ENCODE measurements around the gene SAMD13.

SAMD13 gene

DNA sequence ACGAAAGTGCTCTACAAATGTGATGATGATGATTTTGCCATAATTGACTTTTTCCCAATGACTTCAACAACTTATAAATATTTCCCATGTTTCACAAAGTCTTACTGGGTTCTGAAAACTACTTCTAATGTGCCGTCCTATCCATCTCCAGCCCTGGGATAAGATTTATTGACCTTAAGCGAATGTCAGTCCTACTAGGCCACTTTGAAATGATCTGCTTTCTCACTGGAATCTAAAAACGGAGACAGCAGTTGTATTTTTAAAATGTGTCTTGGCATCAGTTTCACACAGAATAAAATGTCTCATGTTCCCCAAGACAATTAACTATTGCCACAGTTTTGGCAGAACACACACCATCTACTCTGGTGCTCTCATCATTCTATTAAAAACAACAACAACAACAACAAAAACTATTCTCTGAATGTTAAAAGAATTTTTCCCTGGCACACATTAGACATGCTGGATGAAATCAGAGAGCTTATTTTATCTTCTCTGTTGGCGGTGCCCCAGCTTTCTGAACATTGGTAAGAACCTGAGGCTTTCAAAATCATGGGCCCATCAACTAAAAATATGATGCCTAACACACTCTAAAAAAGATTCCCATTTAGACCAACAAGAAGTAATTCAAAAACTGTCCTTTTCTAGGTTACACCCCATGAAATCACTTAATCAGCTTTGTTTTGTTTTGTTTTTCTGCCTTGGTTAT lies 73.6 kb downstream of the SAMD13 start:
- peak; percentile 79 for FAIRE-seq

DNA sequence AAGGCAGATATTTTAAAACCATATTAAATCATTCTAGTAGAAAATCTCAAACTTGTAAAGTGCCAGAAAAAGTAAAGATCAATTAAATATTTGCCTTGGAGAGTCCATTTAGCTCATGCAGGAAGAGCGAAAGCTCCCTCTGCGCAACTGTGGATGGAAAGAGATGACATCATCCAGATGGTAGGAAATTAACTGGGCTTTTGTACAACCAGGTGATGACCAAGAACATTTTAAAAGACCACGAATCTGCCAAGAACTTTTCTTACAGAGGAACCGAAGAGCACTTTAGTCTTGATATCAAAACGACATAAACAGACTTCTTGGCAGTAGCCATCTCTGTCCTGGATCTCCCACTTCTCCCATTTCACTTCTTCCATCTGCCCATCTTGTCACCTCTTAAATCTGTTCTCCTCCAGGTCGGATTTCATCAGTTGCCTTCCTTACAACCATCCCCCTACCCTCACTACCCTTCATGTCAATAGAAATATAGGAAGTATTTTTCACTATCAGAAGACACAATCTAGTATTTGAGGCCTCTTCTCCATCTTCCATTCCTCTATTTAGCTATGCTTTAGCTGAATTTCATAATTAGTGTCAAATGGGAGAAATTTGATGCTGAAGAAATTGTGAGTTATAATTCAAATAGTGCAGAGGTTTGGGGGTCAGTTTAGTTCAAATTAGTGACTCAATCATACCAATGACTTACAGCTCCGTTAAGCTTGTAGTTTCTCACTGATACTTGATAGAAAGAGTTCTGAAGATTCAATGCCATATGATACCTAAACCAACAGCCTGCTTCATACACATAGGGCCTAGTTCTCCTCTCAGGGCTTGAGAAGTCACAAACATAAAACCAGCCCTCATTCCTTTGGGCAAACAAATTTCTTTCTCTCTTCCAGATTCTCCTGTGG lies 74.7 kb downstream of the SAMD13 start:
- FAIRE-seq: no peak

DNA sequence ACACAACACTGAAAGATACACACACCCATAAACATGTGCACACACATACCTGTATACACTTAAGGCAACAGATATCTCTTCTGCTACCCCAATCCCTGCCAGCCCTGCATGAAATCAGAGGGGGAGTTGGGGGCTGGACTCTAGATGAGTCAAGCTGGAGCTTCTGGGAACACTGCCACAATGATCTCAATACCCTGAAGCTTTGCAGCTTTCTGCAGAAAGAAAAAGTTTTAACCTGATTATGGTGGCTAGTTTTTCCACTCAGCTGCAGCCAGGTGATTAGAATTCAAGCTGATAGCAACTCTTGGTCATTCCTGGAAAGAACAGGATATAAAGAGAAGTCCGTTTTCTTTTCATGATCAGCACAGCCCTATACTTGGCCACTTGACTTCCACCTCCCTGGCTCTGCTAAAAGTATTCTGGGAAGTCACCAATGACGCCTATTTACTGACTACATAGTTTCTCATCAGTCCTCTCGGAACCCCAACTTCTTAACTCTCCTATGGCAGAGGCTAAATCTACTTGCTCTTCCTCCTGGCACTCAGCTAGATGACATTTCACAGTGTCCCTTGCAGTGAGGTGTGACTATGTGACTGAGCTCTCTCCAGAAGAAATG lies 76.1 kb downstream of the SAMD13 start:
- FAIRE-seq: no peak

DNA sequence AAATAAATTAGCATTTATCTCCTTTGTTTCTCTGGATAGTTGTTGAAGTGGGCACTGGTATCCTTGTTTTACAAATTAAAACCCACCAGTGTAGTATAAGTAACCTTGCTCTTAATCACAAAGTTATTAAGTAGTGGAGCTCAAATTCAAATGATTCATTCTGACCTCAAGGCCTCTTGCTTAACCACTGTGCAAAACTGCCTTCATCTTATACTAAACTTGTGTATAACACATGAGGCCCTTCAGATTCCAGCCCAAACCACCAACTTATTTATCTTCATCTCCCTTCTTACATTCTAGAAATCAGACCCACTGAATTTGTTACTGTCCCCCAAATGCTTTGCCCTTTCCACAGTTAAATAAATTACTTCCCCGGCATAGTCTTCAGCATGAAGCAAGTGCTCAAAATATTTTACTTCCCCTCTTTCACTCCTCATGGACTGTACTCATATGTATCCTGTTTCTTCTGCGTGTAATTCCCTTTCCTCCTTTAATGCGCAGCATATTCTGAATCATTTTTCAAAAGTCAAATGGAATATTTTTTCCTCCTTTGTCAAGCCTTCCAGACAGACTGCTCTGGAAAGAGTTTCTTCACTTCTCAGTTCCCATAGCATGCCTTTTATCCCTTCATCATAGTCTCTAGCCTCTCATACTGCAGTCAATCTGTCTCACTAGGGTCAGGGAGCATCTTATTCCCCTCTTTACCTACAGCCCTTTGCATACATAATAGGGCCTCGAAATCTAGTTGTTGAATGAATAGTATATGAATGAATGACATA lies 77.8 kb downstream of the SAMD13 start:
- no peak for FAIRE-seq

DNA sequence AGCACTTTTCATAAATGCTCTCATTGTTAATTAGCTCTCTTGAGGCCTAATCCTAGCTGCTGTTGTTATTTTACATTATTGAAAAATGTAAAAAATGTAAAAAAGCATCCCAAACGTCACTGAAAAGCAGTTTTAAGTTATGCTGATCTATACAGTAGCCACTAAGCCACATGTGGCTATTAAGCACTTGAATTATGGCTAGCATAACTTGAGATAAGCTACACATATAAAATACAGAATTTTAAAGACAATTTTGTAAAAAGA lies 78.3 kb downstream of the SAMD13 start:
- no peak for FAIRE-seq

DNA sequence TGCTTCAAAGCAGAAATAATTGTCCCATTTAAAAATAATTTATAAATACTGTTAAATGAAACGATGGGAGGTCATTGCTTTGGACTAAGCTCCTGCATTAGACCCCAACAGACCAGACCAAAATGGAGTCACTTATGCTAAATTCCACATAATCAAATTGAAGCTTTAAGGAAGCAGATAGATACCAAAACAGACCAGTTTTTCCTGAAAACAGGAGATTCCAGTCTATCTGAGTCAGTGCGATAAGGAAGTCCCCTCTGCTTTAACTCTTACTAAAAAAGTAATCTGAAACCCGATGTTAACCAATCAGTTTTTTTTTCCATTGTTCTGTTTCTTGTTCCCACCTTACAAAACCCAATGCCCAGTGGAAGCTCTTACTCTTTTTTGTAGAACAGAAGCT lies 80.6 kb downstream of the SAMD13 start:
- no peak for FAIRE-seq

DNA sequence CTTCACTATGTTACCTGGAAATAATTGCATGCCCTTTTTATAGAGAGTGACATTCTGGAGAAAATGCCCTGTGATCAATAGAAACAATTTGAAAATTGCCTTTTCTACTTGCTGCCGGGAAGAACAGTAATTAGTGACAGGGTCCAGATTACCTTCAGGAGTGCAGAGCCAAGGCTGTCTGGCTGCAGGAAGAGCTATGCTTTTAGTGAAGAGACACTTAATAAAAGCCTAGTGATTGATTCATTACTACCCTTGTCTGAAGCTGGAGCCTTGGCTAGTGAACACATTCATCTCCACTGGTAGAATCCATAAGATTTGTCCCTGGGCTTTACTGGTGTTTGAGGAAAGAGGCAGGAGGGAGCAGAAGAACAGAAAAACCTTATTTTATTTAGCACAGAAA lies 83.8 kb downstream of the SAMD13 start:
- no peak for FAIRE-seq

DNA sequence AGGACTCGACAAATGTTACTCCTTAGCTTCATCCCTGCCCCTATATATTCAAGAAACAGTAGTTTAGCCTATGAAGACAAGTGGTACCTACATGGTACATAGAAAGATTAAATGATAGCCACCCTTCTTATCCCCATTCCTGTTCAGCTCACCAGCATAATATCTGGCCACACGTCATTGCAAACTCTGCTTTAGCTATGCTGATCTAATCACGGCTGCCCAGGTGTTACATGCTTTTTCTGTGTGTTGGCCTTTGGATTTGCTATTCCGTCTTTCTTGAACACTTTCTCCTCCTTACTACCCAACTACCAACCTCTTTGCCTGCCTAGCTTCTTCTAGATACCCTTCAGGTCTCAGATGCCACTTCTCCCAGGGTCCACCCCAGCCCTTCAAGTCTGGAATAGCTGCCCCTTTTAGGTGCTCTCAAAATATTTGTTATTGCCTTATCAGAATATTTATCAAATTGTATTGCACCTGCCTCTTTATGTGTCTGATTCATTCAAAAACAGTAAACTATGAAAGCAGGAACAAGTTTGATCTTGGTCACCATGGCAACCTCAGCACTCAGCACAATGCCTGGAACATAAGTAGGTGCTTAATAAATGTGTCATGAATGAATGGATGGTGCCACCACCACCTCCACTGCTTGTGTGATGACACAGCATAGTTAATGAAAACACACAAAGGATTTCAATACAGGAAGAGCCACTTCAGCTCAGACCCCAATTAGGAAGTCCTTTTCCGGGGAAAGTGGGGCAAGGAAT lies 85.4 kb downstream of the SAMD13 start:
- FAIRE-seq: no peak

DNA sequence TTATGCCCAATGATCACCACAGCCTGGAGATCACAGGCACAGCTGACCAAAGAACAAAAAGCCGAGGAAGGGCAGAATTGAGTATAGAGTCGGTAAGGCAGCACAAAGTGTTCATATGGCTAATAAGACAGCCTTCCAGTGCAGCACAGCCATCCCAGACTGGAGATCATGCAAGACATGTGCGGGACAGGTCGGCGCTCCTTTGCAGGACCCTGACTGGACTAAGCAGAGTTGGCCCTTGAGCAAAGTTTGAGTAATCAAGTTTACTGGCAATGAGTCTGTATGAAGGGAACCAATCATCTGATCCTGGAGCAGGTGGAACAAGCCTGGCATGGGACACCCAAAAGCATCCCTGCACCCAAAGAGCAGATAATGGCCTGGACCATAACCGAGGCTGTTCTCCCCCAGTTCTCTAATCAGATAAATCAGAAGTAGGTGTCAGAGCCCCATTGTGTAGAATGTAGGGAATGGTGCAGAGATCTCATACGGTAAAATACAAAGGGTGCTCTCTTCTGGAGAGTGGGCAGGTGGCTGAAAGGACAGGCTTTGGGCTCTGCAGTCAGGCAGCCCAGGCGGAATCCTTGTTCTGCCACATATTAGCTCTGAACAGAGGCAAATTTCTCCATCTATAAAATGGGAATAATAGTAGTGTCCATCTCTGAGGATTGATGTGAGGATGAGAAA lies 86.1 kb downstream of the SAMD13 start:
- no peak for FAIRE-seq

DNA sequence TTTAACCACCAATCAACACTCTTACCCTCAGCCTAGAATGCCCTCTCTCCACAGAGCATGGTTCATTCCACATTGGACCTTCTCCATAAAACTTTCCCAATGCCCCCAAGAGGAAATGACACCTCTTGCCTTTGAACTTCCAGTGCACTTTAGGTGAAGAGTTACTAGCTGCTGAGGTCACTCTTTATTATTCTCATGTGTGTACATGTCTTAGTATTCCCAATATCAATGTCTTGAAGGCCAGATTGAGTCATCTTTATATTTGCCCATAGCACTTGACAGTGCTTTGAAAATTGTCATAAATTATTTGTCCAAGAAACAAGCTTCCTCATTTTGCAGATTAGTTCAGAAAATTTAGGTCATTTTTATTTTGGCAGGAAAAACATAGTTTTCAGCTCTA lies 88.7 kb downstream of the SAMD13 start:
- no peak for FAIRE-seq

DNA sequence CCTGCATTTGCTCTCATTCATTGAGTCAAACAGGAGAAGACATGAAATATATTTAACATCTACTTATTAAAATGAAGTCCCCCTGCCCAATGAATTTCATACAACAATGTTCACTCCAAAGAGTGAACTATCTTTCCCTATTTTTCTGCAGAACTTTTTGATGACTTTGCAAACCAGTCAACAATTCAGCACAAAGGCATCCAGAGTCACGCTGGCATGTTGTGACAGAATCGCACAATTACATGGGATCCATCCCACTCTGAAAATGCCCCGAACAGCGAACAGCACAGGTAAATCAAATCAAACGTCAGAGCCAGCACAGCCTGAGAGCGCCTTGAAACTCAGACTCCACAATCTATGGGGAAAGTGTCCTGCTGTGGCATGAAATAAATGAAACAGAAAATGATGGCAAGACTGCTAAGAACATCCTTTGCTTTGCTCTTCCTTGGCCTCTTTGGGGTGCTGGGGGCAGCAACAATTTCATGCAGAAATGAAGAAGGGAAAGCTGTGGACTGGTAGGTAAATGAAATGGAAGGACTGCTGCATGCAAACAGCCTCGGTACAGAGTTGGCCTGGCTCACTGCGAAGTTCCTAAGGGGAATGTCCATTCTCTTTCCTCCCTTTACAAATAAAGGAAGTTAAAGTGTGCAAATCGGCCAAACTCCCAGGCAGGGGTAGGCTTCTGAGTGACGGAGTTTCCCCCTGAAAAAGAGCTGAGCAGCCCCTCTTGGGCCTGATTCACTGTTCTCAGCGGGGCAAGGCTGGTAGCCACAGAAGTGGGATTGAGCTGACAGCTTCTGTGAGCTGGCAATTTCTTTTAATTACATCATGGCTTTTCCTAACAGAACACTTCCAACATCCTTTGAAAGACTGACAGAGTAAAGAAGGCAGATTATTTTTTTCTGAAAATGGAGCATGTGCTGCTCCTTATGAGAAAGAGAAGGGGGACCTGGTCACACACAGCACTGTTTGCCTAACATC lies 97.0 kb downstream of the SAMD13 start, which contains the start of gene DNASE2B:
DNASE2B (plus strand) TSS at position 310 of the 981 bp plus-strand sequence; CDS start at position 391, 81 bp downstream.
- no peak for FAIRE-seq
